Thoracic aorta (tissue), 2 donors: Measurements from ENCODE around the gene ABHD3. TPM values are rescaled to one million over a fixed set of nuclear protein-coding genes. Genes with fewer than 3 reads are reported as not detected.
A peak's percentile ranks its signal among the peaks of the same experiment; 100 is the strongest.
"Not testable (repeated sequence)": the region's sequence is repeated elsewhere in the genome, so short reads cannot be mapped to it uniquely, and the experiment has no call there.

Experiments used
- ATAC-seq: fragments of 150-250 bp; one replicate; pipeline ENCODE4 v1.8.0; 2017; ENCODE audit warnings: low read depth; ENCODE audit not compliant: insufficient number of reproducible peaks, low FRiP score
- DNase-seq: peaks from one replicate; pipeline ENCODE4 v3.0.0-alpha.2; 2020; ENCODE audit warnings: low spot score
- H3K27ac ChIP-seq, 2 donors: fragments of 200-600 bp; sonication (generic); 1 replicate in 1 of 2; 2 replicates in 1 of 2; pipeline ENCODE4 v1.5.1; 2016; ENCODE audit warnings: mild to moderate bottlenecking in 2 of 2, moderate library complexity in 2 of 2
- H3K27me3 ChIP-seq: fragments of 200-600 bp; sonication (generic); replicated peaks from 2 replicates; pipeline ENCODE4 v1.6.0; 2016; ENCODE audit warnings: mild to moderate bottlenecking; ENCODE audit not compliant: insufficient read depth
- H3K36me3 ChIP-seq: fragments of 200-600 bp; sonication (generic); one replicate; pipeline ENCODE4 v1.5.1; 2016
- H3K4me1 ChIP-seq, 2 donors: fragments of 200-600 bp; sonication (generic); 1 replicate in 1 of 2; 2 replicates in 1 of 2; pipeline versions ENCODE4 v1.5.1 to v1.6.0; 2016; ENCODE audit warnings: low read depth in 2 of 2, mild to moderate bottlenecking in 1 of 2; ENCODE audit not compliant: control insufficient read depth in 1 of 2
- H3K4me3 ChIP-seq: fragments of 200-600 bp; sonication (generic); 2 replicates; pipeline ENCODE4 v1.5.1; 2016; ENCODE audit warnings: mild to moderate bottlenecking
- H3K9me3 ChIP-seq: fragments of 200-600 bp; sonication (generic); 2 replicates; pipeline ENCODE4 v1.5.1; 2016
- total RNA-seq, 2 donors: library from RNA; depleted of rRNA; stranded (reverse); fragments of >200 nt; gene quantifications; one replicate each; pipeline versions ENCODE4 v1.1.0 to v1.2.3, GENCODE V29; 2016
- TF ChIP-seq, protein P1 (sequence below): fragments of 200-600 bp; sonication (generic); IDR thresholded peaks from one replicate; pipeline ENCODE4 v1.5.1; 2019; ENCODE audit warnings: antibody characterized with exemption

ABHD3 gene
- total RNA-seq, 2 donors from 2014 or later = 8.5 to 14.4 TPM

DNA sequence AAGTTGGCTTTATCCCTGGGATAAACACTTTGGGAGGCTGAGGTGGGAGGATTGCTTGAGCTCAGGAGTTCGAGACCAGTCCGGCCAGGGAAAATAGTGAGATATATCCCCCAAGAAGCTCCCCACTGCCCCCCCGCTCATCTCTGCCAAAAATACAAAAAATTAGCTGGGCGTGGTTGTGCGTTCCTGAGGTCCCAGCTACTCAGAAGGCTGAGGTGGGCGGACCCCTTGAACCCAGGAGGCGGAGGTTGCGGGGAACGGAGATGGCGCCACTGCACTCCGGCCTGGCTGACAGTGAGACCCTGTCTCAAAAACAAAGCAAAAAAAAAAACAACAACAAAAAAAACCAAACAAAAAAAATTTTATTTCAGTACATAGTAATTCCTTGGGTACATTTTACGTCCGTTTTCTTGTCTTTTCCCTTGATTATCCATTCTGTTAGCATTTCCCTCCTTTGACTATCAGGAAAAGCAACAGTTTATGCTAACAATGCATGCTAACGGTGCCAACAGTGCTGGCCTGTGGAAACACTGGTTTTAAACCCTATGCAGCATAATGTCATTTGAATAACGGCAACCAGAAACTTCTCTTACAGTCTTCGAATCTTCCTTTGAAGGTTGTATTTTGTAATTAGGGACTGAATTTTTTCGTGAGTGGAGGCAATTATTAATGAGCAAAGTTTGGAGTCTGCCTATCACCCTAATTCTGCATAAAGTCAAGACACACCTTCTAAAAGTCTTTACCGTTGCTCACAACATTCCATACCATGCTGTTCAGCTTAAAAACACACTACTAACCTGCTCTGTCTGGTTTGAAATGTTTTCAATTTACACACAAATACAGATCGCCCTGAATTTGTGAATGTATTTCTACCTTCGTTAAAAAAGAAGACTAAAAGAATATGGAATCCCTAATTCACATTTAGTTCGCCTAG is 35.3 kb upstream of the ABHD3 start:
- ATAC-seq (no peak), DNase-seq (no peak)
- H3K4me3 ChIP-seq = peak overlapping the region; percentile 89
- H3K4me1 ChIP-seq = peaks cover 12 to 17% of the 10 kb centered on the region in 2 donors
- H3K27me3 ChIP-seq = no peaks in the 10 kb centered on the region
- TF ChIP-seq, protein P1, sequence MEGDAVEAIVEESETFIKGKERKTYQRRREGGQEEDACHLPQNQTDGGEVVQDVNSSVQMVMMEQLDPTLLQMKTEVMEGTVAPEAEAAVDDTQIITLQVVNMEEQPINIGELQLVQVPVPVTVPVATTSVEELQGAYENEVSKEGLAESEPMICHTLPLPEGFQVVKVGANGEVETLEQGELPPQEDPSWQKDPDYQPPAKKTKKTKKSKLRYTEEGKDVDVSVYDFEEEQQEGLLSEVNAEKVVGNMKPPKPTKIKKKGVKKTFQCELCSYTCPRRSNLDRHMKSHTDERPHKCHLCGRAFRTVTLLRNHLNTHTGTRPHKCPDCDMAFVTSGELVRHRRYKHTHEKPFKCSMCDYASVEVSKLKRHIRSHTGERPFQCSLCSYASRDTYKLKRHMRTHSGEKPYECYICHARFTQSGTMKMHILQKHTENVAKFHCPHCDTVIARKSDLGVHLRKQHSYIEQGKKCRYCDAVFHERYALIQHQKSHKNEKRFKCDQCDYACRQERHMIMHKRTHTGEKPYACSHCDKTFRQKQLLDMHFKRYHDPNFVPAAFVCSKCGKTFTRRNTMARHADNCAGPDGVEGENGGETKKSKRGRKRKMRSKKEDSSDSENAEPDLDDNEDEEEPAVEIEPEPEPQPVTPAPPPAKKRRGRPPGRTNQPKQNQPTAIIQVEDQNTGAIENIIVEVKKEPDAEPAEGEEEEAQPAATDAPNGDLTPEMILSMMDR = no peak
- H3K36me3 ChIP-seq = no peaks in the 10 kb centered on the region
- H3K27ac ChIP-seq = peak overlapping the region; percentile 51 to 97
- H3K9me3 ChIP-seq = no peaks in the 10 kb centered on the region

DNA sequence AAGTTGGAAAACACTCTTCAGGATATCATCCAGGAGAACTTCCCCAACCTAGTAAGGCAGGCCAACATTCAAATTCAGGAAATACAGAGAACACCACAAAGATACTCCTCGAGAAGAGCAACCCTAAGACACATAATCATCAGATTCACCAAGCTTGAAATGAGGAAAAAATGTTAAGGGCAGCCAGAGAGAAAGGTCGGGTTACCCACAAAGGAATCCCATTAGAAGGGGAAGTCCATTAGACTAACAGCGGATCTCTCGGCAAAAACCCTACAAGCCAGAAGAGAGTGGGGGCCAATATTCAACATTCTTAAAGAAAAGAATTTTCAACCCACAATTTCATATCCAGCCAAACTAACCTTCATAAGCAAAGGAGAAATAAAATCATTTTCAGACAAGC is 32.4 kb upstream of the ABHD3 start:
- not testable (repeated sequence) for H3K27me3 ChIP-seq, H3K9me3 ChIP-seq, H3K27ac ChIP-seq, H3K4me1 ChIP-seq, ATAC-seq, H3K36me3 ChIP-seq, DNase-seq, H3K4me3 ChIP-seq

DNA sequence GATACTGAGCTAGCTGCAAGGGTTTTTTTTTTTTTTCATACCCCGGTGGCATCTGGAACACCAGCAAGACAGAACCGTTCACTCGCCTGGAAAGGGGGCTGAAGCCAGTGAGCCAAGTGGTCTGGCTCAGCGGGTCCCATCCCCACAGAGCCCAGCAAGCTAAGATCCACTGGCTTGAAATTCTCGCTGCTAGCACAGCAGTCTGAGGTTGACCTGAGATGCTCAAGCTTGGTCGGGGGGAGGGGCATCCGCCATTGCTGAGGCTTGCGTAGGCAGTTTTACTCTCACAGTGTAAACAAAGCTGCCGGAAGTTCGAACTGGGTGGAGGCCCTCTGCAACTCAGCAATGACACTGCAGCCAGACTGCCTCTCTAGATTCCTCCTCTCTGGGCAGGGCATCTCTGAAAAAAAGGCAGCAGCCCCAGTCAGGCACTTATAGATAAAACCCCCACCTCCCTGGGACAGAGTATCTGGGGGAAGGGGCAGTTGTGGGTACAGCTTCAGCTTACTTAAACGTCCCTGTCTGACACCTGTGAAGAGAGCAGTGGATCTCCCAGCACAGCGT is 31.0 kb upstream of the ABHD3 start:
- Histone ChIP-seq H3K4me3 (no peak overlapping the region), H3K36me3 (no peaks in the 10 kb centered on the region), H3K9me3 (no peaks in the 10 kb centered on the region), H3K27ac (no peak overlapping the region), H3K27me3 (no peaks in the 10 kb centered on the region), H3K4me1 (no peaks in the 10 kb centered on the region)
- TF ChIP-seq, protein P1 = no peak
- DNase-seq (no peak), ATAC-seq (no peak)

DNA sequence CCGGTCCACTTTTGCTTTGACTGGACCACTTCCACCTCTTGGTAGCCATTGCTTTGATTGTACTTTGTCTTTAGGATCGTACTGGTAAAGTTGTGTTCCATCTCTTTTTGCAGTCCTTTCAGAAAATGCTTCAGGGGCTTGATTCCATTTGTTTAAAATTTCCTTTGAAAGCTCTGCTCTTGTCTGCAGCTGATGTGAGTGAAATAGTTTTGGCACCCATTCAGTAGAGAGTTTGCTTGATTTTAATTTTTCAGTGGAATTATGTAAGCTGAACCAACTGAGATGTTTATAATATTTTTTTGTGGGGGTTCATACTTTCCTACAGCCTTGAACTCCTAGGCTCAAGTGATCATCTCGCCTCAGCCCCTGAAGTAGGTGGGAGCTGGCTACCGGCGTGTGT is 28.4 kb upstream of the ABHD3 start:
- Histone ChIP-seq H3K27ac (no peak overlapping the region), H3K27me3 (no peaks in the 10 kb centered on the region), H3K4me3 (no peak overlapping the region), H3K36me3 (no peaks in the 10 kb centered on the region), H3K9me3 (no peaks in the 10 kb centered on the region), H3K4me1 (no peaks in the 10 kb centered on the region)
- DNase-seq (no peak), ATAC-seq (no peak)
- TF ChIP-seq, protein P1 = no peak

DNA sequence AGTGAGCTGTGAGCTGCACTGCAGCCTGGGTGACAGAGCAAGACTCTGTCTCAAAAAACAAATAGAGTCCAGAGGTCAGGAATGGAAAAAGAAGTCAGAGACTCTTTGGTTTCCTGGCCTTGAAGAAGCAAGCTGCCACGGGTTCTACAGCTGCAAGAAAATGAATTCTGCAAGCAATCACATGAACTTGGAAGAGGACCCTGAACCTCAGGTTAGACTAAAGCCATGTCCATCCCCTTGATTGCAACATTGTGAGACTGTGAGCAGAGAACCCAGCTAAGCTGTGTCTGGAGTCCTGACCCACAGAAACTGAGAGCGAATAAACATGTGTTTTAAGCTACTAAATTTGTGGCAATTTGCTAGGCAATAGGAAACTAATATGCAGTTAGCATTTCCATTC is 23.1 kb upstream of the ABHD3 start:
- H3K4me3 ChIP-seq = no peak overlapping the region
- H3K27me3 ChIP-seq = no peaks in the 10 kb centered on the region
- TF ChIP-seq, protein P1 = no peak

More for the DNA sequence above, 23.1 kb upstream of the ABHD3 start:
- ATAC-seq = no peak
- Histone ChIP-seq H3K4me1 (no peaks in the 10 kb centered on the region), H3K36me3 (no peaks in the 10 kb centered on the region), H3K27ac (no peak overlapping the region), H3K9me3 (no peaks in the 10 kb centered on the region)
- DNase-seq = no peak
